Bone marrow (tissue), 2 donors: Measurements from ENCODE around the gene GABPA.

Source experiments
- DNase-seq, 2 donors: peaks; one replicate each; lab custom pipeline; 2025; lab: John Stamatoyannopoulos, UW

The GABPA gene

DNA sequence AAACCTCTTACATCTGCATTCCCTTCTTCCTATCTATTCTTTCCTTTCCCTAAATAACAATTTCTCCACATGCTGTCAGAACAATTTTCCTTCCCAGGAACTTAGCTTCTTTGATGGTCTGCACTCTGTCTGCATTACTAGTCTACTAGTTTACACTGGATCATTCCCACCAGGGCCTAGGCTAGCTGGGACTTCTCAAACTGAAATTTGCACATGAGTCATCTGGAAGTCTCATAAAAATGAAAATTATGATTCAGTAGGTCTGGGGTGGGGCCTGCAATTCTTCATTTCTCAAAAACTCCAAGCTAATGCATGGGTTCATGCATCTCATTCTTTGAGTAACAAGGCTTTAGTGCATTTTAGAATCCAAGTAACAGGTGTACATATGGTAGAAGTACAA lies 74.2 kb downstream of the GABPA start:
- DNase-seq = no peak

DNA sequence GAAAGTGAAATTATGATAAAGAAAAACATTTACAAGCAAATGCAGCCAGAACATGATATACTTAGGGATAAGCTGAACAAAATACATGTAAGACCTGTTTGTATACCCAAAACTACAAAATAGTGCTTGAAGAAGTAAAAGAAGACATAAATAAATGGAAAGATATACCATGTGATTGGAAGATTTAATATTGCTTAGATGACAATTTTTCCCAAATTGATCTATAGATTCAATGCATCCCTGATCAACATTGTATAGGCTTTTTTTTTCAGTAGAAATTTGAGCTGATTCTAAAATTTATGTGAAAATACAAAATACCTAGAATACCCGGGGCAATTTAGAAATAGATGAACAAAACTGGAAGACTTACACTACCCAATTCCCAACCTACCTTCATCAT lies 76.4 kb downstream of the GABPA start:
- no peak for DNase-seq

GRCh38 chr21:25813917-25814316 lies 79.1 kb downstream of the GABPA start:
- DNase-seq = no peak

DNA sequence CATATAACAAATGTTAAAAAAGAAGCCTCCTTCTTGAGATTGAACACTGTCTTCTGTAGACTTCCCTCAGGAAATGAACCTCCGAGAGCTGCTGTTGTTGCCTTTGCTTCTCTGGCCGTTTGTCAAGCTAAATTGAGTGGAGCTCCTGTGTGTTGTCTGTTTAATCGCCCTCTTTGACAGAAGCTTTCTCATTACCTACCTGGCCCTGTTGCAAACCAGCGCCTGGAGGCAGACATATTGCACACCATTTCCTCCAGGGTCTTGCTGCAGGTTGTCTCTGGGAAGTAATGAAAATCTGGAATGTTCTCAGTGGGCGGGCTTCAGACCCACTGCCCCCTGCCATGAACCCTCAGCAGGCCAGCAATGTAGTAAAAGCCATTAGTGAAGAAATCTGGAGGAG lies 83.3 kb downstream of the GABPA start:
- DNase-seq = no peak

- DNase-seq = no peak
Measured at GRCh38 chr21:25818551-25818950, 83.8 kb downstream of the GABPA start.
